Activated naive CD8-positive, alpha-beta T cell treated with anti-CD3 and anti-CD28 coated beads for 36 hours (primary cell): ENCODE data around the gene EMX2. TPM values are rescaled to one million over a fixed set of nuclear protein-coding genes. Genes with fewer than 3 reads are reported as not detected.
"Not testable (repeated sequence)": the region's sequence is repeated elsewhere in the genome, so short reads cannot be mapped to it uniquely, and the experiment has no call there.

Source experiments
- DNase-seq: peaks from one replicate; pipeline ENCODE4 v3.0.0; 2021
- H3K27ac Mint-ChIP-seq: one replicate; pipeline ENCODE4 v1.8.0; 2022; ENCODE audit warnings: mild to moderate bottlenecking, moderate library complexity, mixed read lengths
- H3K27me3 Mint-ChIP-seq: one replicate; pipeline ENCODE4 v1.8.0; 2022; ENCODE audit warnings: mild to moderate bottlenecking, mixed read lengths
- H3K36me3 Mint-ChIP-seq: one replicate; pipeline ENCODE4 v1.8.0; 2021; ENCODE audit warnings: mild to moderate bottlenecking, mixed read lengths
- H3K4me1 Mint-ChIP-seq: one replicate; pipeline ENCODE4 v1.8.0; 2021; ENCODE audit warnings: mixed read lengths
- H3K4me3 Mint-ChIP-seq: one replicate; pipeline ENCODE4 v1.8.0; 2022; ENCODE audit warnings: mild to moderate bottlenecking, moderate library complexity, mixed read lengths
- H3K9me3 Mint-ChIP-seq: one replicate; pipeline ENCODE4 v1.8.0; 2022; ENCODE audit warnings: mixed read lengths
- total RNA-seq, 2 experiments: library from RNA; stranded (reverse); gene quantifications; one replicate each; pipeline ENCODE4 v1.2.3, GENCODE V29; 2021

EMX2 gene
- not detected for total RNA-seq

DNA sequence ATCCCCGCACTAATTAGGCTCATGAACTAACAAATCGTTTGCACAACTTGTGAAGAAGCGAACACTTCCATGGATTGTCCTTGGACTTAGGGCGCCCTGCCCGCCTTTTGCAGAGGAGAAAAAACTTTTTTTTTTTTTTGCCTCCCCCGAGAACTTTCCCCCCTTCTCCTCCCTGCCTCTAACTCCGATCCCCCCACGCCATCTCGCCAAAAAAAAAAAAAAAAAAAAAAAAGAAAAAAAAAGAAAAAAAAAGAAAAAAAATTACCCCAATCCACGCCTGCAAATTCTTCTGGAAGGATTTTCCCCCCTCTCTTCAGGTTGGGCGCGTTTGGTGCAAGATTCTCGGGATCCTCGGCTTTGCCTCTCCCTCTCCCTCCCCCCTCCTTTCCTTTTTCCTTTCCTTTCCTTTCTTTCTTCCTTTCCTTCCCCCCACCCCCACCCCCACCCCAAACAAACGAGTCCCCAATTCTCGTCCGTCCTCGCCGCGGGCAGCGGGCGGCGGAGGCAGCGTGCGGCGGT is at the start of gene EMX2:
Gene EMX2 (plus strand): TSS at position 41 of the 519 bp plus-strand sequence. CDS start 522 bp downstream, outside the sequence.
- no peaks in the 10 kb centered on the region for H3K36me3 Mint-ChIP-seq
- H3K27me3 Mint-ChIP-seq = peaks cover 97% of the 10 kb centered on the region
- peak within 1 kb of the TSS; percentile 38 for H3K27ac Mint-ChIP-seq
- H3K9me3 Mint-ChIP-seq = no peaks in the 10 kb centered on the region
- peaks cover 24% of the 10 kb centered on the region for H3K4me1 Mint-ChIP-seq
- DNase-seq = no peak
- H3K4me3 Mint-ChIP-seq = peak within 1 kb of the TSS; percentile 37

DNA sequence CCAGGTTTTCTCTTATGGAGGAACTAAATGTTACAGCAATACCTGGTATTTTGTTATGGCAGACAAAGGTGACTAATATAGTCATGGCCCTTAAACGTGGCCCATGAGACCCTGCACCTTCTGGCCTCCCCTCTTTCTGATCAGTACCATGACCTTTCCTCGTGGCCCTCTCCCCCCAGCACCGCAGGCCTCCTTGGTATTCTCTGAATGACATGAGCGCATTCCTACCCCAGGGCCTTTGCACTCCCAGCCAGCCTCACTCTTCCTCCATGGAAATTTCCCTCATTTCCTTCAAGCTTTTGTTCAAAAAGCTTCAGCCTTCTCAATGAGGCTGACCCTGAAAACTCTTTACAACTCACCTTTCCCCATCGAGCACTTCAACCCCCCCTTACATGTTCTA is 46.5 kb upstream of the EMX2 start:
- H3K4me3 Mint-ChIP-seq = no peak overlapping the region
- H3K27ac Mint-ChIP-seq = no peak overlapping the region
- H3K4me1 Mint-ChIP-seq = peaks cover 2% of the 10 kb centered on the region
- H3K9me3 Mint-ChIP-seq = no peaks in the 10 kb centered on the region
- DNase-seq = no peak
- peaks cover 39% of the 10 kb centered on the region for H3K27me3 Mint-ChIP-seq
- H3K36me3 Mint-ChIP-seq = no peaks in the 10 kb centered on the region

- Mint-ChIP-seq H3K9me3 (no peaks in the 10 kb centered on the region), H3K27ac (peak overlapping the region; percentile 26), H3K36me3 (no peaks in the 10 kb centered on the region), H3K27me3 (peaks cover 39% of the 10 kb centered on the region), H3K4me1 (peaks cover 2% of the 10 kb centered on the region), H3K4me3 (no peak overlapping the region)
- peak; percentile 62 for DNase-seq
Measured at GRCh38 chr10:117496616-117497028, 45.9 kb upstream of the EMX2 start.

GRCh38 chr10:117497736-117498135 is 44.8 kb upstream of the EMX2 start:
- Mint-ChIP-seq H3K27ac (no peak overlapping the region), H3K9me3 (no peaks in the 10 kb centered on the region), H3K27me3 (peaks cover 46% of the 10 kb centered on the region), H3K36me3 (no peaks in the 10 kb centered on the region), H3K4me3 (no peak overlapping the region), H3K4me1 (peaks cover 2% of the 10 kb centered on the region)
- no peak for DNase-seq

DNA sequence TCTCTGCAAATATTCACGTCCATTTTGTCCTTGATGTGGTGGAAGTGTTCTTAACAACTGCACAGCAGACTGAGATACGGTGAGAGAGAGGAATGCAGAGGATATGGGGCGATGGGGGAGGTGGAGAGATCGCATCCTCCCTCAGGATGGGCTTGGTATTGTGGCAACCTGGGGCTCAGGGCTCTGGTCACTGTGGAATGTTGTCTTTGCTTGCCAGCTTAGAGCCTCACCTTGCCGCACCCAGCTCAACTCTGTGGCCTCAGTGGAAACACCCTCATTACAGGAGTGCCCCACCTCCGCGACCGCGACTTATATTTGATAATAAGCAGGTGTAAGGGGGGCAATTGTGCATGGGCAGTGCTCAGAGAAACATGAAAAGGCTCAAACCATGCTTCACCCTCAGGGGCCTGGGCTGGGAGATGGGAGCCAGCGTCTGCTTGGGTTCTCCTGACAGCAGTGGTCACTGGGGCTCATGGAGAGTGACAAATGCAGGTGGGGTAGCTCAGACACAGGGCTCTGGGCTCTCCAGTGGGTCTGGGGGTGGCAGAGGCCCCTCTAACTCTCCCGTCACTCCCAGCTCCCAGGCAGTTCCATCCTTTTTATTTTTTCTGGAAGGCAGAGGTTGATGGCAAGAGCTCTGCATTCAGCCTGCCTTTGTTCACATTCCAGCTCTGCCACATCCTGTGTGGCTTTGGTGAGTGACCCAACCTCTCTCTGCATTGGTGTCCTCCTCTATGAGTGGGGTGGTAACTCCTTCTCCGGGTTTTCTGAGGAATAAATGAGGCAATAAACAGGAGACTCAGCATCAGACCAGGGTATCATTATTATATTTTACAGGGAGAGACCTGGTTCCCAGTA is 43.1 kb upstream of the EMX2 start:
- Mint-ChIP-seq H3K27ac (no peak overlapping the region), H3K4me3 (no peak overlapping the region), H3K36me3 (no peaks in the 10 kb centered on the region), H3K9me3 (no peaks in the 10 kb centered on the region), H3K27me3 (peaks cover 35% of the 10 kb centered on the region), H3K4me1 (peaks cover 2% of the 10 kb centered on the region)
- DNase-seq = no peak

GRCh38 chr10:117500456-117500855 is 42.1 kb upstream of the EMX2 start:
- DNase-seq = no peak
- Mint-ChIP-seq H3K36me3 (no peaks in the 10 kb centered on the region), H3K27ac (no peak overlapping the region), H3K27me3 (peaks cover 25% of the 10 kb centered on the region), H3K9me3 (no peaks in the 10 kb centered on the region), H3K4me3 (no peak overlapping the region), H3K4me1 (peaks cover 2% of the 10 kb centered on the region)

DNA sequence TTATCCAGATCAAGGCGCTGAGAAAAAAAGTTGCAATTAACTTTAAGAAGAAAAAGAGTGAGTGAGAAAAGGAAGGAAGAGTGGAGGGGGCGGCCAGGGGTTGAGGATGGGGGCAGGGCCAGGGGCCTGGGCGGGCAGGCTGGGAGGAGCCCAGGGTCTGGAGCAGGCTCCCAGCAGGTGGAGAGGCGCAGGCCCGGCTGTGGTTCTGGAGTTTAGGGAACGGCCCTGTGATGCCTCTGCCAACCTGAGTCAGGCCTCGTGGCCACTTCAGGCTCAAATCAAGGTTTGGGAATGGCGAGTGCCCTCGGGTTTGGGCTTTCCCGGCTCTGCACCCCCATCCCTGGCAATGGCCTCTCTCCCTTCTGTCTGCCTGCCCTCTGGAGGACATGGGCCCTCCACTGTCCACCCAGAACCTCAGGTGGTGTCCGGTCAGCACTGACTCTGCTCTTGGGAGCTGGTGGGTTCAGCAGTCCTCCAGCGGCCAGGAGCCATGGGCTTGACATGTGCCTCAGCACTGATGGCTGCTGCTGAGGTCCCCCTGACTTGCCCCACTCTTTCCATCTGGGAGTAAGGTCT is 41.0 kb upstream of the EMX2 start:
- peaks cover 14% of the 10 kb centered on the region for H3K27me3 Mint-ChIP-seq
- H3K4me1 Mint-ChIP-seq = peaks cover 2% of the 10 kb centered on the region
- H3K9me3 Mint-ChIP-seq = no peaks in the 10 kb centered on the region
- DNase-seq = no peak
- H3K4me3 Mint-ChIP-seq = no peak overlapping the region
- H3K36me3 Mint-ChIP-seq = no peaks in the 10 kb centered on the region
- no peak overlapping the region for H3K27ac Mint-ChIP-seq

- no peak for DNase-seq
- H3K27me3 Mint-ChIP-seq = peaks cover 11% of the 10 kb centered on the region
- H3K4me3 Mint-ChIP-seq = no peak overlapping the region
Measured at GRCh38 chr10:117502421-117503243, 39.9 kb upstream of the EMX2 start.

DNA sequence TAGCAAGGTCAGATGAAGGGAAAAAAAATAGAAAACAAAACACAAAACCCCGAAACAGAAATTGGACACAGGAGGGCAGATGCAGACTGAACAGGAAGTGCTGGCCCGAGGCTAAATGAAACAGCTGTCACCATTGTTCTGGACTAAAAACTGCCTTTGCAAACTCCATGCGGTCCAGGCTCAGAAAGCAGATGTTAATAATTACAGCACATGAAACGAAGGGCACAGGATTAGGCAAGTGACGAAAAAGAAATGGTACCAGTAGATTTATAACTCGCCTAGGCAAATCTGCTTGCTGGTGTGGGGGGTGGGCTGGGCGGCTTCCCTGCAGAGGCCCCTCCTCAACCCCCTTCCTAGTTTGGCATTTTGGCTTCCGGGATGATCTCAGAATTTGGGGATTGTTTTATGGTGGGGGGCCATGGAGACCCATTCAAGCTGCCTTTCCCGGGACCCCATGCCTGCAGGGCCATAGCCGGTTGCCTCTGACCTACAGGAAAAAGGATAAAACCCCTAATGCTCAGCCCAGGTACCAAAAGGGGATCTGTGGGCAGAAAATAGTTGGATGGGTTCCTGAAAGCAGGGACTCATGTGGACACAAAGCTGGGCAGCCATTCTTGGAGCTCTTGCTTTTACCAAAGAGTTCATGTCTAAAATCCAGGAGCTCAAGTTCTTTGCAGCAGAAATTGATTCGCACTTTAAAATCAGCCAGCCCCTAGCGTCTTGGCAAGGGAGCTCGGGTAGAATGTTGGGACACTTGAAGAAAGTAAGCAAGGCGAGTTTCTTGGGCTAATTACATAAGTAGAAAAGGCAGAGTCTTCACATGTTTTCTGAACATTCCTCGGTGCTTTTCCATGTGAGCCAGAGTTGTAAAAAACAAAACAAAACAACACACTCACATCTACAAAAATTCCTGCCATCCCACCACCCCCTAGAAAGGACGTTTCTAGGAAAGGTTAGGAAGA is 39.0 kb upstream of the EMX2 start:
- Mint-ChIP-seq H3K4me1 (no peaks in the 10 kb centered on the region), H3K36me3 (no peaks in the 10 kb centered on the region), H3K9me3 (no peaks in the 10 kb centered on the region), H3K27ac (no peak overlapping the region), H3K27me3 (peaks cover 7% of the 10 kb centered on the region), H3K4me3 (no peak overlapping the region)
- no peak for DNase-seq

More at GRCh38 chr10:117502421-117503243, 39.9 kb upstream of the EMX2 start:
- Mint-ChIP-seq H3K9me3 (no peaks in the 10 kb centered on the region), H3K36me3 (no peaks in the 10 kb centered on the region), H3K27ac (no peak overlapping the region), H3K4me1 (no peaks in the 10 kb centered on the region)

DNA sequence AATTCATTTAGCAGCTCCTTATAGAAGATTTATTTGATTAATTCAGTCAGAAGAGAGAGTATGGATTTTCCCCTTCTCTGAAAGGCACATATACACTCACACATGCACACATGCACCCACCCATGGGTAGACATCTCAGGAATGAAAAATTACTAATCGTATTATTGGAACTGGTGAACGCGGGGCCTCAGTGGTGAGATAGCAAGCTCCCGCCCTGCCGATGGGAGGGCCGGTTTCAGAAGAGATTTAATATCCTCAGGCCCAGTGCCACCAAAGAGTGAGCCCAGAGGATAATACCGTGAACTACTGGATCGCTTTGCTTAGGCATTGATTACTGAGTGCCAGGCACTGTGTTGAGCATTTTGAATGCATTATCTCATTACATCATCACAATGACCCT is 38.0 kb upstream of the EMX2 start:
- H3K27ac Mint-ChIP-seq = no peak overlapping the region
- no peaks in the 10 kb centered on the region for H3K4me1 Mint-ChIP-seq
- H3K4me3 Mint-ChIP-seq = no peak overlapping the region
- no peak for DNase-seq
- H3K9me3 Mint-ChIP-seq = no peaks in the 10 kb centered on the region
- no peaks in the 10 kb centered on the region for H3K36me3 Mint-ChIP-seq
- H3K27me3 Mint-ChIP-seq = peaks cover 7% of the 10 kb centered on the region

DNA sequence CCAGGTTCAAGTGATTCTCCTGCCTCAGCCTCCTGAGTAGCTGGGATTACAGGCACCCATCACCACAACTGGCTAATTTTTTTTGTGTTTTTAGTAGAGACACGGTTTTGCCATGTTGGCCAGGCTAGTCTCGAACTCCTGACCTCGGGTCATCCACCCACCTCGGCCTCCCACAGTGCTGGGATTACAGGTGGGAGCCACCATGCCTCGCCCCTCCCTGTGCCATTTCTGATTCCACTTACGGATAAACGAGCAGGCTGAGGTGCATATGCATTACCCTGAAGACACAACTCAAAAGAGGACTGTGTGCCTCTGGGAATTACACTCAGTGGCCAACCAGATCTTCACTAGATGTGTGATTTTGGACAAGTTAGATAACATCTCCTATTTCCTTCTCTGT is 35.5 kb upstream of the EMX2 start:
- not testable (repeated sequence) for H3K36me3 Mint-ChIP-seq, H3K9me3 Mint-ChIP-seq, DNase-seq, H3K27ac Mint-ChIP-seq, H3K4me1 Mint-ChIP-seq, H3K27me3 Mint-ChIP-seq, H3K4me3 Mint-ChIP-seq

DNA sequence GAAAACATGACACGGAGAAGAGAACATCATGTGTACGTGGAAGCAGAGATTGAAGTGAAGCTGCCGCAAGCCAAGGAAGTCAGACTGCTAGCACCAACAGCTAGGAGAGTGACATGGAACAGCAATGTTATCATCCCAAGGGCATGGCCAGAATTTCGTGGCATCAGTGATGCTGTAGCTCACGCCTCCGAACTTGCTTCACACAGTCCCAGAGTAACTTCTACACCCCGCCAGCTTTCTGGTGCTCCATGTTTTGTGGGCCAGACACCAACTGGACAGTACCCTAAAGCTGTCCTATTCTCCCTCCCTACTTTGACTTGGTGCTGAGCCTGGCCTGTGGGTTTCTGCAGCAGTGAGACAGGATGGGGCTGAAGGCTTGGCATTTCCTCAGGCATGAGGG is 33.0 kb upstream of the EMX2 start:
- DNase-seq = no peak
- Mint-ChIP-seq H3K4me3 (no peak overlapping the region), H3K27ac (no peak overlapping the region), H3K4me1 (no peaks in the 10 kb centered on the region), H3K9me3 (no peaks in the 10 kb centered on the region), H3K27me3 (peaks cover 8% of the 10 kb centered on the region), H3K36me3 (no peaks in the 10 kb centered on the region)

DNA sequence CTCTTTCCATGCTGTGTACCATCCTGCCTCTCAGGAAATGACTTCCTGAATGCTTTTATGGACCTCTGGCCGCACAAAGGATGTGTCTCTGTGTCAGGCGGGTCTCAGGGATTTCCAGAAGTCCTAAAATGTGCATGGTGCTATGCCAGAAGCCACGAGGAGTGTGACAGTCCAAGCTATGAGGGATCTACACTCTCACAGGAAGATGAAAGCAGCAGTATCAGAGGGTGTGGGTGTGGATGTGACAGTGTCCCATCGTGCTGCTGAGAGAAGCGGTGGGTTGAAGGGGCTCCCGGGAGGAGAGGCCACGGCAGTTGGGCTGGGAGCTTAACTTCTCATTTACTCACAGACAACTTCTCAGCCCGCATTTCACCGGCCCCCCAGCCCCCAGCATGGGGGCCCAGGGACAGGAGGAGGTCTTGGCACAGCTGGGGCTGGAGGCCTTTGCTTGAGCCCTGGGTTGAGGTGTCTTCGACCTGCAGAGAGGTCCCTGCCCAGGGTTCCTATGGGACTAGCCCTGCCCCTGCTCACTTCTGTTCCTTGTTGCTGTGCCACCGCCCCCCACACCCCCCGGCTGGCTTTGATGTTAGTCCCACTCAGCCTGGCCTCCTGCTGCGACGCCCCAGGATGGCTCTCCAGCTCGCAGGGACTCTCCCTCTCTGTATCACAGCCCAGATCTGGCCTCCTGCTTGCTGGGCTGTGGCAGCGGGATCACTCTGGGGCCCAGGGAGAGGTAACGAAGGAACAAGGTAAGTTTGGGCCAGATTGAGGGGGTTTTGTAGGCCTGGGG is 30.8 kb upstream of the EMX2 start:
- H3K36me3 Mint-ChIP-seq = no peaks in the 10 kb centered on the region
- no peaks in the 10 kb centered on the region for H3K4me1 Mint-ChIP-seq
- H3K27ac Mint-ChIP-seq = no peak overlapping the region
- H3K4me3 Mint-ChIP-seq = no peak overlapping the region
- peaks cover 15% of the 10 kb centered on the region for H3K27me3 Mint-ChIP-seq
- no peaks in the 10 kb centered on the region for H3K9me3 Mint-ChIP-seq
- DNase-seq = no peak
